WTC11 (cell line): ENCODE results near the gene ZNF277. TPM values are rescaled to one million over a fixed set of nuclear protein-coding genes. Genes with fewer than 3 reads are reported as not detected.

Experiments used
- ATAC-seq: fragments of 200-7000 bp; cut with Tn5 transposase; 2 replicates; pipeline ENCODE4 v1.10.0; 2021; ENCODE audit warnings: mild to moderate bottlenecking, moderate library complexity
- CTCF ChIA-PET: fragments of 300-600 bp; sonication (Branson Sonifier 250); formaldehyde crosslinking; loops from one replicate; lab custom pipeline; 2021; ENCODE audit warnings: antibody characterized with exemption; lab: Charles Lee
- POLR2A ChIA-PET: fragments of 350-600 bp; sonication (Branson Sonifier 250); formaldehyde crosslinking; loops from one replicate; lab custom pipeline; 2021; ENCODE audit warnings: antibody characterized with exemption; lab: Charles Lee
- DNase-seq: peaks from one replicate; pipeline ENCODE4 v3.0.0; 2021; ENCODE audit warnings: low spot score
- H3K27ac Mint-ChIP-seq: 2 replicates; pipeline ENCODE4 v1.8.0; 2021; ENCODE audit warnings: mixed read lengths
- H3K27me3 Mint-ChIP-seq: 2 replicates; pipeline ENCODE4 v1.8.0; 2021; ENCODE audit warnings: low read depth, mild to moderate bottlenecking, moderate library complexity, mixed read lengths
- H3K36me3 Mint-ChIP-seq: 2 replicates; pipeline ENCODE4 v1.8.0; 2021; ENCODE audit warnings: mixed read lengths
- H3K4me1 Mint-ChIP-seq: 2 replicates; pipeline ENCODE4 v1.8.0; 2022; ENCODE audit warnings: mixed read lengths
- H3K4me3 Mint-ChIP-seq: 2 replicates; pipeline ENCODE4 v1.8.0; 2021; ENCODE audit warnings: mild to moderate bottlenecking, moderate library complexity, mixed read lengths
- H3K9me3 Mint-ChIP-seq: 2 replicates; pipeline ENCODE4 v1.8.0; 2021; ENCODE audit warnings: mixed read lengths
- AFF4 ChIP-seq: sonication (generic); formaldehyde crosslinking; IDR thresholded peaks from 2 replicates; pipeline ENCODE4 v1.8.1; 2023; ENCODE audit warnings: mild to moderate bottlenecking, missing genetic modification reagents, borderline replicate concordance
- CREB1 ChIP-seq: sonication (generic); formaldehyde crosslinking; IDR thresholded peaks from 2 replicates; pipeline ENCODE4 v1.8.0; 2023; ENCODE audit warnings: mild to moderate bottlenecking, missing genetic modification reagents
- ERG ChIP-seq: fragments of 250-450 bp; sonication (Bioruptor Pico); IDR thresholded peaks from 2 replicates; pipeline ENCODE4 v1.8.0; 2021; ENCODE audit warnings: mild to moderate bottlenecking
- ESRRA ChIP-seq: sonication (generic); formaldehyde crosslinking; IDR thresholded peaks from 2 replicates; pipeline ENCODE4 v1.8.1; 2022; ENCODE audit warnings: mild to moderate bottlenecking, missing genetic modification reagents, borderline replicate concordance
- ETV6 ChIP-seq: sonication (generic); formaldehyde crosslinking; IDR thresholded peaks from 2 replicates; pipeline ENCODE4 v1.8.1; 2022; ENCODE audit warnings: mild to moderate bottlenecking, missing genetic modification reagents
- FOXP4 ChIP-seq: sonication (generic); formaldehyde crosslinking; IDR thresholded peaks from 2 replicates; pipeline ENCODE4 v1.8.0; 2022; ENCODE audit warnings: mild to moderate bottlenecking, missing genetic modification reagents
- HMGA2 ChIP-seq: fragments of 250-450 bp; sonication (Bioruptor Pico); IDR thresholded peaks from 2 replicates; pipeline ENCODE4 v1.4.0; 2021; ENCODE audit warnings: mild to moderate bottlenecking, moderate library complexity
- JAZF1 ChIP-seq: fragments of 250-450 bp; sonication (Bioruptor Pico); IDR thresholded peaks from 2 replicates; pipeline ENCODE4 v1.9.0; 2021; ENCODE audit warnings: moderate library complexity, mild to moderate bottlenecking, inconsistent platforms
- SMAD3 ChIP-seq: sonication (generic); formaldehyde crosslinking; IDR thresholded peaks from 2 replicates; pipeline ENCODE4 v1.8.0; 2022; ENCODE audit warnings: missing genetic modification reagents, mild to moderate bottlenecking, borderline replicate concordance
- SMAD4 ChIP-seq: sonication (generic); formaldehyde crosslinking; IDR thresholded peaks from 2 replicates; pipeline ENCODE4 v1.8.0; 2022; ENCODE audit warnings: mild to moderate bottlenecking, missing genetic modification reagents
- ZBTB21 ChIP-seq: sonication (generic); formaldehyde crosslinking; IDR thresholded peaks from 2 replicates; pipeline ENCODE4 v1.8.1; 2023; ENCODE audit warnings: mild to moderate bottlenecking, missing genetic modification reagents, borderline replicate concordance
- ZNF138 ChIP-seq: sonication (generic); formaldehyde crosslinking; conservative IDR thresholded peaks from 2 replicates; pipeline ENCODE4 v1.8.1; 2022; ENCODE audit warnings: mild to moderate bottlenecking, moderate library complexity, missing genetic modification reagents
- ZNF219 ChIP-seq: sonication (generic); formaldehyde crosslinking; IDR thresholded peaks from 2 replicates; pipeline ENCODE4 v1.8.0; 2023; ENCODE audit warnings: missing genetic modification reagents, mild to moderate bottlenecking, borderline replicate concordance
- ZNF232 ChIP-seq: sonication (generic); formaldehyde crosslinking; IDR thresholded peaks from 2 replicates; pipeline ENCODE4 v1.8.0; 2022; ENCODE audit warnings: mild to moderate bottlenecking, missing genetic modification reagents
- ZNF263 ChIP-seq: sonication (generic); formaldehyde crosslinking; IDR thresholded peaks from 2 replicates; pipeline ENCODE4 v1.8.1; 2022; ENCODE audit warnings: low read depth, mild to moderate bottlenecking, moderate library complexity, missing genetic modification reagents
- ZNF281 ChIP-seq: sonication (generic); formaldehyde crosslinking; IDR thresholded peaks from 2 replicates; pipeline ENCODE4 v1.8.0; 2023; ENCODE audit warnings: mild to moderate bottlenecking, missing genetic modification reagents
- ZNF671 ChIP-seq: fragments of 250-450 bp; sonication (Bioruptor Pico); IDR thresholded peaks from 2 replicates; pipeline ENCODE4 v1.8.0; 2021; ENCODE audit warnings: mild to moderate bottlenecking
- total RNA-seq: library from RNA; stranded (reverse); gene quantifications from 3 replicates; pipeline ENCODE4 v1.2.3, GENCODE V29; 2021
- TF ChIP-seq, protein P1 (sequence below): fragments of 250-450 bp; sonication (Bioruptor Pico); conservative IDR thresholded peaks from 2 replicates; pipeline ENCODE4 v1.9.0; 2021; ENCODE audit warnings: mild to moderate bottlenecking
- TF ChIP-seq, protein P2 (sequence below): sonication (generic); formaldehyde crosslinking; IDR thresholded peaks from 2 replicates; pipeline ENCODE4 v1.8.0; 2023; ENCODE audit warnings: missing genetic modification reagents
- TF ChIP-seq, protein P3 (sequence below): sonication (generic); formaldehyde crosslinking; IDR thresholded peaks from 2 replicates; pipeline ENCODE4 v1.8.0; 2022; ENCODE audit warnings: mild to moderate bottlenecking, missing genetic modification reagents

The ZNF277 gene
- total RNA-seq, 1 experiment from 2014 or later, result 22.5 TPM

- TF ChIP-seq JAZF1 (CRISPR knock-in tag), result no peak
- TF ChIP-seq SMAD3 (CRISPR knock-in tag), result no peak
- no peak for TF ChIP-seq ZBTB21 (CRISPR knock-in tag)
- no peak for TF ChIP-seq FOXP4 (CRISPR knock-in tag)
Observed at GRCh38 chr7:112176241-112176640, 30.3 kb upstream of the ZNF277 start (continued).

- no peaks in the 10 kb centered on the region for H3K9me3 Mint-ChIP-seq
- DNase-seq, result no peak
- no peak overlapping the region for H3K4me3 Mint-ChIP-seq
- POLR2A ChIA-PET, result no interaction called here
- H3K27me3 Mint-ChIP-seq, result no peaks in the 10 kb centered on the region
- H3K4me1 Mint-ChIP-seq, result peaks cover 28% of the 10 kb centered on the region
- no peaks in the 10 kb centered on the region for H3K36me3 Mint-ChIP-seq
- ATAC-seq, result peak; percentile 69
- CTCF ChIA-PET, result interaction anchor here (0.6 kb wide), 1 partner anchor 45 kb away, joined by 5 read pairs; no protein-coding TSS in a partner anchor
- H3K27ac Mint-ChIP-seq, result no peak overlapping the region
- TF ChIP-seq ERG (CRISPR knock-in tag) (no peak), ZNF671 (CRISPR knock-in tag) (no peak), ESRRA (CRISPR knock-in tag) (no peak), ZNF219 (CRISPR knock-in tag) (no peak), AFF4 (CRISPR knock-in tag) (no peak), JAZF1 (CRISPR knock-in tag) (no peak), CREB1 (no peak), HMGA2 (no peak), ZNF263 (CRISPR knock-in tag) (no peak), ZNF138 (no peak), ZNF232 (no peak), ZNF281 (CRISPR knock-in tag) (no peak), ETV6 (no peak), SMAD4 (no peak)
- TF ChIP-seq, protein P1, sequence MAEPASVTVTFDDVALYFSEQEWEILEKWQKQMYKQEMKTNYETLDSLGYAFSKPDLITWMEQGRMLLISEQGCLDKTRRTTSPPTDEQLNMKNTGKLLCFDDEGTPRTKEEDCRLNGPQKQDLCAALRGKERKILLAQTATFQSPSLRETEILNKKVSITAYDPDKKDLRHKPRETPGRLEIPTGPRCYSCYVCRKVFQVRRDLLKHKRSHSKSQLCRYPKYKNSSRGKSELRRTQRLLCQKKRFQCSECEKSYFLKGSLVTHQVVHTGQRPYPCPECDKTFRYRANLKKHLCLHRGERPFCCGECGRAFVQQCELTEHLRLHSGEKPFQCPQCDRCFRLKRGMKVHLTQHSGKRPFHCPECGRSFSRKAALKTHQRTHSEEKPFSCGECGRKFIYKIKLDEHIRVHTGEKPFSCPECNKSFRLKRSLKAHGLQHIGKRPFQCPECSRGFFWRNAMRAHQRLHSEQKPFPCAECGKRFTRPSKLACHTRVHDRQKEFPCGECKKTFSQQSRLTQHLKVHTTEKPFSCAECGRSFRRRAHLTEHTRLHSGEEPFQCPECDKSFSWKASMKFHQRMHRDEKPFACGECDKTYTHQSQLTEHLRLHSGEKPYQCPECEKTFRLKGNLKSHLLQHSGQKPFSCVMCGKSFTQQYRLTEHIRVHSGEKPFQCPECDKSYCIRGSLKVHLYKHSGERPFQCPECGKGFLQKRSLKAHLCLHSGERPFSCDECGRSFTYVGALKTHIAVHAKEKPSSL (CRISPR knock-in tag), result no peak
- TF ChIP-seq, protein P2, sequence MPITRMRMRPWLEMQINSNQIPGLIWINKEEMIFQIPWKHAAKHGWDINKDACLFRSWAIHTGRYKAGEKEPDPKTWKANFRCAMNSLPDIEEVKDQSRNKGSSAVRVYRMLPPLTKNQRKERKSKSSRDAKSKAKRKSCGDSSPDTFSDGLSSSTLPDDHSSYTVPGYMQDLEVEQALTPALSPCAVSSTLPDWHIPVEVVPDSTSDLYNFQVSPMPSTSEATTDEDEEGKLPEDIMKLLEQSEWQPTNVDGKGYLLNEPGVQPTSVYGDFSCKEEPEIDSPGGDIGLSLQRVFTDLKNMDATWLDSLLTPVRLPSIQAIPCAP, result no peak
- TF ChIP-seq, protein P3, sequence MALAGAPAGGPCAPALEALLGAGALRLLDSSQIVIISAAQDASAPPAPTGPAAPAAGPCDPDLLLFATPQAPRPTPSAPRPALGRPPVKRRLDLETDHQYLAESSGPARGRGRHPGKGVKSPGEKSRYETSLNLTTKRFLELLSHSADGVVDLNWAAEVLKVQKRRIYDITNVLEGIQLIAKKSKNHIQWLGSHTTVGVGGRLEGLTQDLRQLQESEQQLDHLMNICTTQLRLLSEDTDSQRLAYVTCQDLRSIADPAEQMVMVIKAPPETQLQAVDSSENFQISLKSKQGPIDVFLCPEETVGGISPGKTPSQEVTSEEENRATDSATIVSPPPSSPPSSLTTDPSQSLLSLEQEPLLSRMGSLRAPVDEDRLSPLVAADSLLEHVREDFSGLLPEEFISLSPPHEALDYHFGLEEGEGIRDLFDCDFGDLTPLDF (CRISPR knock-in tag), result no peak
Observed at GRCh38 chr7:112176693-112177415, 29.6 kb upstream of the ZNF277 start.
